Trophoblast cell (in vitro differentiated cells and primary cell): ENCODE measurements around the gene HSCB.

Experiments
- DNase-seq, 2 donors: peaks; one replicate each; pipeline ENCODE4 v3.0.0-alpha.2; 2016
- H2AFZ ChIP-seq: 2 replicates; pipeline ENCODE4 v1.6.1; 2013; ENCODE audit warnings: low read length, moderate library complexity, mild to moderate bottlenecking; ENCODE audit not compliant: insufficient read depth, poor library complexity
- H2AK5ac ChIP-seq: 2 replicates; pipeline ENCODE4 v1.6.1; 2013; ENCODE audit warnings: mild to moderate bottlenecking, low read length
- H2BK120ac ChIP-seq: 2 replicates; pipeline ENCODE4 v1.6.1; 2013; ENCODE audit warnings: low read length, mild to moderate bottlenecking, moderate library complexity; ENCODE audit not compliant: insufficient read depth, poor library complexity
- H2BK12ac ChIP-seq: 2 replicates; pipeline ENCODE4 v1.6.1; 2013; ENCODE audit warnings: mild to moderate bottlenecking, low read length, moderate library complexity
- H2BK5ac ChIP-seq: 2 replicates; pipeline ENCODE4 v1.6.1; 2013; ENCODE audit warnings: low read length, low read depth, moderate library complexity, mild to moderate bottlenecking; ENCODE audit not compliant: poor library complexity
- H3K14ac ChIP-seq: 2 replicates; pipeline ENCODE4 v1.6.1; 2013; ENCODE audit warnings: mild to moderate bottlenecking, low read length
- H3K18ac ChIP-seq: 2 replicates; pipeline ENCODE4 v1.6.1; 2013; ENCODE audit warnings: mild to moderate bottlenecking, low read length
- H3K23ac ChIP-seq: 2 replicates; pipeline ENCODE4 v1.6.1; 2013; ENCODE audit warnings: low read length
- H3K27ac ChIP-seq: 2 replicates; pipeline ENCODE4 v1.5.1; 2013; ENCODE audit warnings: low read depth, mild to moderate bottlenecking, inconsistent platforms, low read length, moderate library complexity
- H3K27me3 ChIP-seq: 2 replicates; pipeline ENCODE4 v1.6.1; 2013; ENCODE audit warnings: inconsistent platforms, mild to moderate bottlenecking, low read length, moderate library complexity; ENCODE audit not compliant: insufficient read depth
- H3K36me3 ChIP-seq, 2 experiments: 1 replicate in 1 of 2; 2 replicates in 1 of 2; pipeline ENCODE4 v1.6.1; 2013; ENCODE audit warnings: low read length in 2 of 2, mild to moderate bottlenecking in 2 of 2, moderate library complexity in 1 of 2; ENCODE audit not compliant: insufficient read depth in 2 of 2, control insufficient read depth in 1 of 2
- H3K4ac ChIP-seq: 2 replicates; pipeline ENCODE4 v1.6.1; 2013; ENCODE audit warnings: low read depth, mild to moderate bottlenecking, low read length, moderate library complexity
- H3K4me1 ChIP-seq, 2 experiments: 1 replicate in 1 of 2; 2 replicates in 1 of 2; pipeline ENCODE4 v1.6.1; 2013; ENCODE audit warnings: low read length in 2 of 2, mild to moderate bottlenecking in 2 of 2, moderate library complexity in 1 of 2; ENCODE audit not compliant: insufficient read depth in 2 of 2, control insufficient read depth in 1 of 2
- H3K4me2 ChIP-seq: 2 replicates; pipeline ENCODE4 v1.6.1; 2013; ENCODE audit warnings: inconsistent platforms, mild to moderate bottlenecking, low read length, moderate library complexity
- H3K4me3 ChIP-seq: 2 replicates; pipeline ENCODE4 v1.5.1; 2013; ENCODE audit warnings: mild to moderate bottlenecking, low read depth, low read length, inconsistent platforms
- H3K79me1 ChIP-seq: one replicate; pipeline ENCODE4 v1.6.1; 2013; ENCODE audit warnings: low read length
- H3K79me2 ChIP-seq: 2 replicates; pipeline ENCODE4 v1.6.1; 2013; ENCODE audit warnings: low read length, mild to moderate bottlenecking; ENCODE audit not compliant: control insufficient read depth, insufficient read depth, poor library complexity
- H3K9ac ChIP-seq: 2 replicates; pipeline ENCODE4 v1.6.1; 2013; ENCODE audit warnings: mild to moderate bottlenecking, low read length
- H3K9me3 ChIP-seq: 2 replicates; pipeline ENCODE4 v1.6.1; 2013; ENCODE audit warnings: low read depth, mild to moderate bottlenecking, control low read depth, inconsistent platforms, low read length; ENCODE audit not compliant: insufficient read depth
- H4K12ac ChIP-seq: 2 replicates; pipeline ENCODE4 v1.6.1; 2013; ENCODE audit warnings: low read depth, mild to moderate bottlenecking, low read length, moderate library complexity
- H4K8ac ChIP-seq: 2 replicates; pipeline ENCODE4 v1.6.1; 2013; ENCODE audit warnings: low read depth, mild to moderate bottlenecking, low read length, moderate library complexity
- H4K91ac ChIP-seq: one replicate; pipeline ENCODE4 v1.6.1; 2013; ENCODE audit warnings: low read depth, mild to moderate bottlenecking, low read length, moderate library complexity
- WGBS: extraction: QIAGEN DNeasy Blood & Tissue Kit; methylation state at CpG from one replicate; pipeline ENCODE4 v1.1.7; 2013; ENCODE audit warnings: missing lambda C conversion rate; ENCODE audit not compliant: insufficient read length, insufficient coverage; ENCODE audit errors: extremely low coverage; 5-methylcytosine and 5-hydroxymethylcytosine counted together

The HSCB gene

GRCh38 chr22:28780296-28780695, 38.5 kb downstream of the HSCB start:
- peaks cover 34 to 42% of the 10 kb centered on the region in 2 experiments for H3K36me3 ChIP-seq
- no peak overlapping the region for H3K4me2 ChIP-seq
- DNase-seq, result no peak
- no peaks in the 10 kb centered on the region for H3K79me1 ChIP-seq
- no peak overlapping the region for H2AK5ac ChIP-seq
- no peak overlapping the region for H2BK12ac ChIP-seq
- H3K23ac ChIP-seq, result no peak overlapping the region
- H3K4me3 ChIP-seq, result no peak overlapping the region
- no peak overlapping the region for H3K9ac ChIP-seq
- H3K4ac ChIP-seq, result no peak overlapping the region
- no peak overlapping the region for H4K8ac ChIP-seq
- H3K14ac ChIP-seq, result no peak overlapping the region
- no peak overlapping the region for H3K18ac ChIP-seq
- no peak overlapping the region for H2BK120ac ChIP-seq
- no peaks in the 10 kb centered on the region for H3K9me3 ChIP-seq
- no peak overlapping the region for H3K27ac ChIP-seq
- no peak overlapping the region for H2BK5ac ChIP-seq
- H4K12ac ChIP-seq, result no peak overlapping the region
- H2AFZ ChIP-seq, result no peak overlapping the region
- H3K4me1 ChIP-seq, result no peaks in the 10 kb centered on the region
- no CpG with 5 or more reads among the region's 1 CpG for WGBS
- no peak overlapping the region for H4K91ac ChIP-seq
- no peaks in the 10 kb centered on the region for H3K79me2 ChIP-seq
- H3K27me3 ChIP-seq, result no peaks in the 10 kb centered on the region

- Histone ChIP-seq H3K36me3 (peaks cover 24 to 37% of the 10 kb centered on the region in 2 experiments), H4K8ac (no peak overlapping the region), H2AFZ (no peak overlapping the region), H2AK5ac (no peak overlapping the region), H3K4ac (no peak overlapping the region), H3K79me2 (no peaks in the 10 kb centered on the region), H2BK5ac (no peak overlapping the region), H3K4me1 (no peaks in the 10 kb centered on the region), H3K9me3 (no peaks in the 10 kb centered on the region), H4K91ac (no peak overlapping the region), H3K27ac (no peak overlapping the region), H3K4me3 (no peak overlapping the region), H4K12ac (no peak overlapping the region), H3K9ac (peak overlapping the region; percentile 25), H3K4me2 (no peak overlapping the region), H3K14ac (no peak overlapping the region), H2BK120ac (no peak overlapping the region), H3K27me3 (no peaks in the 10 kb centered on the region), H2BK12ac (no peak overlapping the region), H3K79me1 (no peaks in the 10 kb centered on the region), H3K18ac (no peak overlapping the region), H3K23ac (no peak overlapping the region)
- WGBS, result no CpG with 5 or more reads among the region's 4 CpGs
- DNase-seq, result no peak
Measured at GRCh38 chr22:28783786-28784671, 42.2 kb downstream of the HSCB start.

- H3K36me3 ChIP-seq, result peaks cover 8 to 23% of the 10 kb centered on the region in 2 experiments
- no peak overlapping the region for H3K23ac ChIP-seq
- WGBS, result no CpG with 5 or more reads among the region's 3 CpGs
- H3K4me3 ChIP-seq, result no peak overlapping the region
- no peak overlapping the region for H4K91ac ChIP-seq
- H2BK5ac ChIP-seq, result no peak overlapping the region
- no peaks in the 10 kb centered on the region for H3K79me2 ChIP-seq
- no peak for DNase-seq
- no peak overlapping the region for H3K14ac ChIP-seq
- no peak overlapping the region for H3K9ac ChIP-seq
- H4K8ac ChIP-seq, result no peak overlapping the region
- no peak overlapping the region for H4K12ac ChIP-seq
- H3K9me3 ChIP-seq, result no peaks in the 10 kb centered on the region
- no peaks in the 10 kb centered on the region for H3K79me1 ChIP-seq
- no peak overlapping the region for H3K18ac ChIP-seq
- no peak overlapping the region for H2AK5ac ChIP-seq
- no peak overlapping the region for H2BK12ac ChIP-seq
- no peak overlapping the region for H2AFZ ChIP-seq
- no peak overlapping the region for H3K27ac ChIP-seq
- H3K4ac ChIP-seq, result no peak overlapping the region
- H3K27me3 ChIP-seq, result no peaks in the 10 kb centered on the region
- H3K4me1 ChIP-seq, result no peaks in the 10 kb centered on the region
- H3K4me2 ChIP-seq, result no peak overlapping the region
- no peak overlapping the region for H2BK120ac ChIP-seq
Measured at GRCh38 chr22:28788601-28789000, 46.8 kb downstream of the HSCB start.

GRCh38 chr22:28791124-28791523, 49.3 kb downstream of the HSCB start:
- no CpG with 5 or more reads among the region's 5 CpGs for WGBS
- Histone ChIP-seq H3K79me2 (no peaks in the 10 kb centered on the region), H3K4me2 (no peak overlapping the region), H2AK5ac (no peak overlapping the region), H3K23ac (no peak overlapping the region), H3K79me1 (no peaks in the 10 kb centered on the region), H3K14ac (no peak overlapping the region), H4K8ac (no peak overlapping the region), H3K4me1 (no peaks in the 10 kb centered on the region), H3K36me3 (peaks cover 8 to 13% of the 10 kb centered on the region in 2 experiments), H4K12ac (no peak overlapping the region), H2BK5ac (no peak overlapping the region), H3K4ac (no peak overlapping the region), H3K9me3 (no peaks in the 10 kb centered on the region), H3K27me3 (no peaks in the 10 kb centered on the region), H3K4me3 (no peak overlapping the region), H2BK12ac (no peak overlapping the region), H2AFZ (no peak overlapping the region), H4K91ac (no peak overlapping the region), H3K9ac (no peak overlapping the region), H3K27ac (no peak overlapping the region), H3K18ac (no peak overlapping the region), H2BK120ac (no peak overlapping the region)
- no peak for DNase-seq
